Measurements from ENCODE around the gene TUBA3C.

Gene TUBA3C

GRCh38 chr13:19150226-19150625 lies 31.4 kb downstream of the TUBA3C start:
- H3K36me3 ChIP-seq (ENCODE audit: insufficient read depth, low read length): no peaks in the 10 kb centered on the region
- no peaks in the 10 kb centered on the region for H3K27me3 ChIP-seq (ENCODE audit: control insufficient read depth in 1 of 2, insufficient read depth in 2 of 2, low read length in 2 of 2)
- no peak overlapping the region for H3K27ac ChIP-seq (ENCODE audit: low read depth, low read length)
- no peak overlapping the region for H3K9ac ChIP-seq (ENCODE audit: low read length)
- no peaks in the 10 kb centered on the region for H3K4me1 ChIP-seq (ENCODE audit: insufficient read depth, low read length)
- no peak overlapping the region for H3K4me3 ChIP-seq (ENCODE audit: low read depth in 1 of 2, low read length in 2 of 2)
- no peaks in the 10 kb centered on the region for H3K9me3 ChIP-seq (ENCODE audit: low read length)

GRCh38 chr13:19148561-19148960 lies 33.1 kb downstream of the TUBA3C start:
- Histone ChIP-seq H3K4me1 (ENCODE audit: insufficient read depth, low read length) (no peaks in the 10 kb centered on the region), H3K36me3 (ENCODE audit: insufficient read depth, low read length) (no peaks in the 10 kb centered on the region), H3K9me3 (ENCODE audit: low read length) (no peaks in the 10 kb centered on the region), H3K4me3 (ENCODE audit: low read depth in 1 of 2, low read length in 2 of 2) (no peak overlapping the region), H3K27ac (ENCODE audit: low read depth, low read length) (no peak overlapping the region), H3K27me3 (ENCODE audit: control insufficient read depth in 1 of 2, insufficient read depth in 2 of 2, low read length in 2 of 2) (no peaks in the 10 kb centered on the region), H3K9ac (ENCODE audit: low read length) (no peak overlapping the region)

Measured in muscle layer of colon (tissue), 2 donors.